Measurements from ENCODE around the gene SPCS1. TPM values are rescaled to one million over a fixed set of nuclear protein-coding genes. Genes with fewer than 3 reads are reported as not detected.

SPCS1 gene
- 100 to 1,000 TPM in 2 of 9 donors, 10 to 100 TPM in 7; 72.4 to 176 (median 80.2) TPM for total RNA-seq
- polyA plus RNA-seq: 100 to 1,000 TPM in 1 of 2 donors, 10 to 100 TPM in 1; 48.6 to 161 TPM
- long read RNA-seq, donor 1, full-length matches to known transcripts: 100 of 115 reads
- long read RNA-seq, donor 1, partial matches to known transcripts: 1 of 115 reads
- long read RNA-seq, donor 1, other reads (novel, unspliced or antisense): 14 of 115 reads
- long read RNA-seq, donor 2, full-length matches to known transcripts: 136 of 144 reads
- long read RNA-seq, donor 2, partial matches to known transcripts: 1 of 144 reads
- long read RNA-seq, donor 2, other reads (novel, unspliced or antisense): 7 of 144 reads
- long read RNA-seq, donor 3, full-length matches to known transcripts: 69 of 80 reads
- long read RNA-seq, donor 3, partial matches to known transcripts: 2 of 80 reads
- long read RNA-seq, donor 3, other reads (novel, unspliced or antisense): 9 of 80 reads

DNA sequence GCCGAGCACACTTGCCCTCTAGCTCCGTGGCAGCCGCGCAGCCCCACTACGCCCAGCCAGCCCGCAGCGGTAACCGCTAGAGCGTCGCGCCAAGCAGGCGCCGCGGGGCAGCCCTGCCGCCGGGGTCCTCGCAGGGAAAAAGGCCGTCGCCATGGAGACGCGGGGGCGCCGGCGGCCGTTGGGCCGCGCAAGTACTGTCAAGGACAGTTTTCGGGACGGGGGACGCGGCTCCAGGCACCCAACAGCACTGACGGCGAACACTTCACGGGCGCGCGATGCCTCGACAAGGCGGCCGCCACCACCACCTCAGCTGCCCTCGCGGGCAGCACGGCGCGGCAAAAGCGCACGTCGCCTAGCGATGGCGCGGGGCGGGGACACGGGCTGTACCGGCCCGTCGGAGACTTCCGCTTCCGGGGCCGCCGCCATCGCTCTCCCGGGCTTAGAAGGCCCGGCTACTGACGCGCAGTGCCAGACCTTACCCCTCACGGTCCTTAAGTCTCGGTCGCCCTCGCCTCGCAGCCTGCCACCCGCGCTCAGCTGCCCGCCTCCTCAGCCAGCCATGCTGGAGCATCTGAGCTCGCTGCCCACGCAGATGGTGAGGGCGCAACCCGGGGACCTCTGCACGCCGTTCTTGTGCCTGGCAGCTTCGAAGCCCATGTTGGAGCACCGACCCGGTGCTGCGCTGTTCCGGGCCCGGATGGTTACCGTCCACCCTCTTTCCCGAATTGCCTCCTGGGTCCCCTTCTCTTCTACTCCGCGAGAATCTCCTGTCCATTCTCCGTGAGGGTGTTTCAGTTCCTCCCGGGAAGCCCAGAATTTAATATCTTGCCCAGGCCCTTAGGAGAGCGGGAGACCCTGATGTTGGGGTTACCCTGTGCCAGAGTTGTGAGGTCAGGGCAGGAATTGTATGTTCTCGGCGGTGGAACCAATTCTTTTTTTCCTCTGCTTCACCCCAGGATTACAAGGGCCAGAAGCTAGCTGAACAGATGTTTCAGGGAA is at the start of gene SPCS1, which contains the start of gene GLT8D1:
SPCS1 (plus strand) TSS at position 419 of the 999 bp plus-strand sequence; CDS start at position 560, 141 bp downstream.
GLT8D1 (minus strand) TSS at position 104 of the 999 bp plus-strand sequence. CDS start 5,331 bp downstream, outside the sequence.
- peaks cover 0 to 45% (median 32%) of the 10 kb centered on the region in 12 donors for H3K4me1 ChIP-seq

GRCh38 chr3:52660046-52660445 is 45.9 kb upstream of the SPCS1 start:
- whole genome bisulfite sequencing, 4 donors: 47 to 87% (median 64%) methylated on average over 3 of the region's 3 CpGs
- H3K27me3 ChIP-seq: no peaks in the 10 kb centered on the region
- H3K4me1 ChIP-seq: no peaks in the 10 kb centered on the region
- no peak for TF ChIP-seq CTCF (IDR thresholded peaks at IDR 0.05)
- intact Hi-C loops (cut with DNase I): no loop called here
- H3K27ac ChIP-seq: no peak overlapping the region
- H3K9me3 ChIP-seq: no peaks in the 10 kb centered on the region
- ATAC-seq: no peak
- H3K4me3 ChIP-seq: no peak overlapping the region
- DNase-seq: no peak
- peaks cover 0 to 100% (median 91%) of the 10 kb centered on the region in 9 donors for H3K36me3 ChIP-seq

More for the DNA sequence above, at the start of gene SPCS1, which contains the start of gene GLT8D1:
- peak; percentile 27 to 63 for TF ChIP-seq POLR2A (IDR thresholded peaks at IDR 0.05)
- TF ChIP-seq CTCF (IDR thresholded peaks at IDR 0.05): no peak
- peak within 1 kb of the TSS; percentile 85 to 97 (median 91) for H3K27ac ChIP-seq
- intact Hi-C loops (cut with DNase I): loop anchor here in 2 of 10 donors (1.0 to 2.0 kb wide), 2 partner anchors 19 to 21 kb away; partner anchors contain the start of genes GNL3 (in 1 of the 2) and PBRM1 (in 1 of the 2)
- no peaks in the 10 kb centered on the region for H3K9me3 ChIP-seq
- ATAC-seq (peak; percentile 93 to 97 (median 95)), DNase-seq (peak; percentile 87 to 92 (median 90))
- H3K36me3 ChIP-seq: peaks cover 0 to 34% (median 29%) of the 10 kb centered on the region in 9 donors
- H3K27me3 ChIP-seq: no peaks in the 10 kb centered on the region
- peak within 1 kb of the TSS; percentile 67 to 100 (median 95) for H3K4me3 ChIP-seq
- 0 to 2% (median 1%) methylated on average over 48 to 94 of the region's 94 CpGs for WGBS, 4 donors

DNA sequence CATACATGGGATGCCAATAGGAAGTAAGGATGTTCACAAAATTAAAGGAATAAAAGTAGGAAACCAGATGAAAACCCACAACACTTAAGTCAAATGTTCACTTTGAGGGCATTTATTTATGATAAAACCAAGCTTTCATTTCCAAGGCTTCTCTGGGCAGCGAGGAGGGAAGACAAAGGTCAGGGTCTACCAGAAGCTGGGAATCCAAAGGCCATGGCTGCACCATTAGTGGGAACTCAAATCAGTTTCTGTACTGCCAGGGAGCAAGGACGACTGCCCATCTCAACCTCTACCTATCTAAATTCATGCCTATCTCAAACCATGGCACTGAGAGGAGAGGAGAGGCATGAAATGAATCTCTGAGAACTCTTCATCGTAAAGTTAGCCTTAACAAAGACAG is 42.8 kb upstream of the SPCS1 start:
- Histone ChIP-seq H3K36me3 (peaks cover 0 to 100% (median 88%) of the 10 kb centered on the region in 9 donors), H3K4me1 (no peaks in the 10 kb centered on the region), H3K9me3 (no peaks in the 10 kb centered on the region), H3K27me3 (no peaks in the 10 kb centered on the region), H3K4me3 (no peak overlapping the region), H3K27ac (no peak overlapping the region)
- DNase-seq (no peak), ATAC-seq (no peak)
- WGBS, 4 donors: 83 to 96% (median 93%) methylated on average over 3 of the region's 3 CpGs
- TF ChIP-seq CTCF (IDR thresholded peaks at IDR 0.05): no peak
- intact Hi-C loops (cut with DNase I): no loop called here
